GM19328 (cell line): ENCODE results near the gene PALMD.

Experiments used
- ATAC-seq: cut with Tn5 transposase; IDR thresholded peaks from one replicate; pipeline ENCODE4 v1.9.1; 2021; ENCODE audit warnings: mild to moderate bottlenecking, moderate library complexity; ENCODE audit not compliant: unreplicated experiment

PALMD gene

DNA sequence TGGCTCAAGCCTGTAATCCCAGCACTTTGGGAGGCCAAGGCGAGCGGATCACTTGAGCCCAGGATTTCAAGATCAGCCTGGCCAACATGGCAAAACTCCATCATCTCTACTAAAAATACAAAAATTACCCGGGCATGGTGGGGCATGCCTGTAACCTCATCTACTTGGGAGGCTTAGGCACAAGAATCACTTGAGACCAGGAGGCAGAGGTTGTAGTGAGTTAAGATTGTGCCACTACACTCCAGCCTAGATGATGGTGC lies 12.0 kb downstream of the PALMD start:
- no peak for ATAC-seq

DNA sequence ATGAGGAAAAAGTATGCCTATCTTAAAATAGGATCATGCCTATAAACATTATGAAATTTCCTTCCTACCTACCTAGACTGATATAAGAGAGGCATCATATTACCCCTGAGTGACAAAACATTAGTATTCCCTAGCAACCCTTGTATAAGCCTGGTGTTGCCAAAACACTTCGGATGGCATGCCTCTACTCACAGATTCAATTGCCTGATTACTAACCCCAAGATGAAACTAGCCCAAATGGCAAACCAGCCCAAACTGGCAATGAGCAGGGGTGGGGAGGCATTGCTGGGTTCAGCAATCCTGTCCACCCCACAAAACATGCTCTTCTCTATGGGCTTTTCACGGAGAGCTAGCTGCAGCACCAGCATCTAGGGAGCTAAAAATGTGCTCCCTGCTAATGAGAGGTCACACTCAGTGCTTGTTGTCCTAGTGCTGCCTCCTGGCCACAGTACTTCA lies 13.9 kb downstream of the PALMD start:
- no peak for ATAC-seq

DNA sequence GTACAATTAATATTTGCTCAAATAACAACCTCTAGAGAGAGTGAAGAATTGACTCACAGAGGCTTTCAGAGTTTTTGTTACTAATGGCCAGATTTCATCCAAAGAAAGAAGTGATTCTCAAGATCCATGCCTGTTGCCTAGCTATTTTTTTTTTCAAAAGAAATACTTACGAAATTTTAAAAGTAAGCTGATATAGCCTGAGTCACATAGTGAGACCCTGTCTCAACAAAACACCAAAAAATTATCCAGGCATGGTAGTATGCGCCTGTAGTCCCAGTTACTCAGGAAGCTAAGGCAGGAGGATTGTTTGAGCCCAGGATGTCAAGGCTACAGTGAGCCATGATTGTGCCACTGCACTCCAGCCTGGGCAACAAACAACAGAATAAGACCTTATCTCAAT lies 14.6 kb downstream of the PALMD start:
- no peak for ATAC-seq

DNA sequence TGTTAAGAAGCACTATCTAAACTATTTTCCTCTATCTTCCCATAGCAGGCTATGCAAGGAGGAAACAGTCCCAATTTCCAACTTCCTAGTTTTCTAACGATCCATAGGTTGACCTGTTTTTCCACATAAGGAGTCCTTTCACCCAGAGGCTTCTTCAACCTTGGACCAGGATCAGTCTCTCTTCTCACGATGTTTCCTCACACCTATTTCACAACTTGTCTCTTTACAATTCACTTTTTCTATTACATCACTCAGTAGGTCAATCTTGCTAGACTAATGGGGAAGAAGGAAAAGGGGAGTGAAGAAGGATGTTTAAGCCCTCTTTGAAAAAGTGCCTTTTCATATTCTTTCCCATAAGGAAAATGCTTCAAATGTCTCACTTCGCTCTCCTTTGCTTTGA lies 15.9 kb downstream of the PALMD start:
- ATAC-seq: no peak

DNA sequence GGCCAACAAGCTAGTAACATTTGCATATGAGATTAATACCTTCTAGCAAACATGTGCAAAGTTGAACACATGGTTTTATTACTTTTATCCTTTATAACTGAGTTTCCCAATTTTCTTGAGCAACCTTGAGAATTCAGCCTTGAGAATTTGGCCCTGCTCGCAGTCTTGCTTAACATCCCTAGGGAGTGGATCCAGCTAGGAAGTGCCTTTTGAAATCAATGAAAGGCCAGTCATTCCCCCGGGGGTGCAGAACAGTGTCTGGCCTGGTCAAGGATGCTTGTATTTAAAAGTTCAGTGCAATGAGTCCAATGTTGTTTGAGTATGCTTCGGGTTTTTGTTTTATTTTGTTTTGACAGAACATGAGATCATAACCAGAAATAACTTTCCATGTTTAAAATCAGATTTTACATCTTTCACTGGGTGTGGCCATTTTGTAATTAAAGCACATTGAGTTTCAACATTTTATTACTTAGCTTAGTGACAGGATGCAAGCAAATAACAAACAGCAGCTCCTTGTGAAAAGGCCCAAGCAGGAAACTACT lies 16.7 kb downstream of the PALMD start:
- no peak for ATAC-seq

- ATAC-seq: no peak
These were observed 17.6 kb downstream of the PALMD start for GRCh38 chr1:99663501-99663900.

GRCh38 chr1:99665212-99665611 lies 19.3 kb downstream of the PALMD start:
- ATAC-seq: no peak

- ATAC-seq: no peak
These were observed 23.5 kb downstream of the PALMD start for GRCh38 chr1:99669376-99669775.

DNA sequence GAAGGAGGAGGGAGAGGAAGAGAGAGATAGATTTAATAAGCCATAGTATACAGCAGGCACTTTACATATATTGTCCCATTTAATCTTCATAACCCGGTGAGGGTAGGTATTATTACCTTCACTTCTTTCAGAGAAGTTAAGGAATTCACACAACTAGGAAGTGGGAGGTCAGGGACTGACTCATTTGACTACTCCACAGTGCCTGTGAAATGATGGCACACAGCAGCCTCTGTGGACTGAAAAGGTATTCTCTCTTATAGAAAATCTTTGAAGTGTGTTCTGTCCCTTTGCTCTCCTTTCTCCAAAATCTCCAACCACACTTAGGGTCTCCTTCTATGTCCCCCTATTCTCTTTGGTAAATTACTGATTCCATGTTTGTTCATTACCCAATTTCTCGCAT lies 23.9 kb downstream of the PALMD start:
- no peak for ATAC-seq

- no peak for ATAC-seq
These were observed 24.7 kb downstream of the PALMD start for GRCh38 chr1:99670583-99670982.

- no peak for ATAC-seq
These were observed 26.1 kb downstream of the PALMD start for GRCh38 chr1:99672038-99672437.

DNA sequence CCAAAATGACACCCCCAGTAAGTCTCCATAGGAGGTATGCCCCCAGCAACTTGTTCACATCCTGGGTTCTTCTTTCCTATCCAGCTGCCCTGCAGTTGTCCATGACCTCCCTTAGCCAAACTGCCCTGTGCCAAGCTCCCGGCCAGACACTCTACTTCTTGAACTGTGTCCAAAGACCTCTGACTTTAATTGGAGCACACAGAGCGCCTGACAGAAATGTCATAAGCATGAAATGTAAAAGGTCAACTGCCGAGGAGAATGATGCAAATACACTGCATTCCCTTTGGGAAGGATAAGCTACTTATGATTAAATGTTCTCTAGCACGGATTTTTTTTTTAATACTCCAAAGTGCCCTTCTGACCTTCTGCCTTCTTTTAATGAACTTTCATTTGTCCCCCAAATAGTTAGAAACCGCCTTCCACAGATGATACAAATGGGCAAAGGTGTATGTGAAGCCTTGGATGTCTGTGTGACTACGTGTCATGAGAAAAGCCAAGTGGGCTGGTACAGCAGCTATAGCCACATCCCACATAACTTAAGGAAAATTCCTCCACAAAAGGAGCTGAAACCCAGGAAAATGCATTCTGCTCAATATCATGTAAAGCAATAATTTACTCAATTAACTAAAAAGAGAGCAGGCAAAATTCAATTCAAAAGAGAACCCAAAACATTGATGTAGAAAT lies 26.8 kb downstream of the PALMD start:
- ATAC-seq: no peak

- ATAC-seq: no peak
These were observed 27.4 kb downstream of the PALMD start for GRCh38 chr1:99673315-99673714.

DNA sequence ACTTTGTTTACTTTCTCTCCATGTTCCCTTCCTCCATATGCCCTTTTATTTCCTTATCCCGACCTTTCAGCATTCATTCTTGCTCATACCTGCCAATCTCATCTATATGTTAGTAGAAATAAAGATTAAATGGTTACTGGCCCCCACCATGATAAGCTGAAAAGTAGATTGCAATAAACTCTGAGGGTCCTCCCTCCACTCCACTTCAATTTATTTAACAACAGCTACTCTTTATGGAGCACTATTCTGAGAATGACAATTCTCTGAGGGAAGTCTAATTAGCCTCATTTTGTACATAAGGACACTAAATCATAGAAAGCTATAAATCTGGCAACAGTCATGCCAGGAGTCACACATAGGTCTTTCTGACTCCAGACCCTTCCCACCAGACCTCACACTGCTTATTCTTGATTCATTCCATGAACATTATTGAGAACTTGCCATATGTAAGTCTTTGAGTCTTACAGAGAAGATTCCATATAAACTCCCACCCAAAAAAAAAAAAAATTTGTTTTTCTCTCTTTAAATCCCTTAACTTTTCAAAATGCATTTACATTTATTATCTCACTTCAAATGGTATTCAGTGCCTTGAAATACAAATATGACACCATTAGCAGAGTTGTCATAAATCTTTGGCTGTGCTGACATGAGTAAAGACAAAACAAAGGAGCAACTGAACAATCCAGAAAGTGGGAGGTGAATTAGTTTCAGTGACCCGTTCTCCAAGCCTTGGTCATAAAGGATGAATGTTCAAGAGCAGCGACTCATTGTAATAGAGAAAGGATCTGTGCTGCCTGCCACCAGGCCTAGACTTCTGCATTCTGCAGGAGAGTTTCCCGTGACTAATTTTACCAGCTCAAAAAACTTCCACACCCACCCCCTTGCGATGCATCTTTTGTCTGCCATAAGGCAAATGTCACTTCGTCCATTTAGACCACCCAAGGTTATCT lies 28.5 kb downstream of the PALMD start:
- no peak for ATAC-seq

- ATAC-seq: no peak
These were observed 29.4 kb downstream of the PALMD start for GRCh38 chr1:99675292-99675691.

- no peak for ATAC-seq
These were observed 30.1 kb downstream of the PALMD start for GRCh38 chr1:99675994-99676393.

DNA sequence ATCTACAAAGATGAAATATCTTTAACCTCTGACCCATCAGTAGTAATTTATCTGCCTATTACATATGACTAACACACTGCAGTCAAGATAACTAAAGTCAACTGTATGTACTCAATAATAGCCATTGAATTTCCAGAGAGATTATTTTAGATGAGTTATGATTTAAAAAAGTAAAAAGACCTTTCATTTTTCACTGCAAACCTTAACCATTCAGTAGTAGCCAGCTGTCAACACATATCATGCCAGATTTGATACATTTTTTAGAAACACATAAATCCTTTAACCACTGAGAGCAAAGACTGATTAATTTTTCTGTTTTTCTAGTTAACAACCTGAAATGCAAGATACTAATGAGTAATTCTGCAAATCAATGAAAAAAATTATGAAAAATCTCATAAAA lies 31.0 kb downstream of the PALMD start:
- no peak for ATAC-seq

DNA sequence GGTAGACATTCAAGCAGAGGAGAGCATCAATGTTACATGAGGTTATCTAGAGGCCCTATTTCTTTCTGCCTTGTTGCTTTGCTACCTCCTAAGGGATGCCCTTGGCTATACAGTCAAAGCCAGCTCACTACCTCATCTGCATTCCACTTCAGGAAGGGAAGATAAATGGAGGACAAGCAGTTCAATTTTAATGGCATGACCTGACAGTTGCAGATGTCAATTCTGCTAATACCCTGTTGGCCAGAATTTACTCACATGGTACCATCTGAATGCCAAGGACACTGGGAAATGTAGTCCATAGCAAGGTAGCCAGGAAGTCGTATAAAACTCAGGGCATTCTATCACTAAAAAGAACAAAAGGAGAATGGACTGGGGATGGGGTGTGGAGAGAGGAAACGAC lies 31.5 kb downstream of the PALMD start:
- no peak for ATAC-seq

DNA sequence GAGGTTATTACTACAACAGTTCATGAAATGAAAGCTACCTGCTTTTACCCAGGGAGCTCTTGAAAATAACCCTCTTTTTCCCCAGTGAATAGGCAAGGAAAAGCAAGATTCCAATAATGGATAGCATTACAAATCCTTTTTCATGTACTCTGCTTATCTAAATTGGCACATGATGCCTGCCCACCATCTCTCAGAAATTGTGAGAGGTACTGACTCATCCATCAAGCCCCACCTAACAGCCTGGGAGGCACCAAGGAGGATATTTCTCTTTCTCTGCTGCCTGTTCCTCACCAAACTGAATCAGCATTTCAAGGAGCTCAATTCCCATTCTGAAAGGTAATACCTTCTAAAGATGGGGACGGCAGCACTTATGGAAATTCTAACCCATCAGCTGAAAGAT lies 34.4 kb downstream of the PALMD start:
- no peak for ATAC-seq

- ATAC-seq: no peak
These were observed 35.7 kb downstream of the PALMD start for GRCh38 chr1:99681583-99681982.

GRCh38 chr1:99682291-99682751 lies 36.4 kb downstream of the PALMD start:
- no peak for ATAC-seq
